PC-9 (cell line): ENCODE measurements around the gene CORIN. TPM values are rescaled to one million over a fixed set of nuclear protein-coding genes. Genes with fewer than 3 reads are reported as not detected.
"Not testable (repeated sequence)": the region's sequence is repeated elsewhere in the genome, so short reads cannot be mapped to it uniquely, and the experiment has no call there.

ENCODE experiments used
- BruUV-seq: library from RNA; stranded (reverse); fragments of 400-500 nt; replicated peaks from 2 replicates; lab custom pipeline; 2021; lab: Mats Ljungman, UMichigan
- CTCF ChIA-PET: fragments of 300-600 bp; sonication (Branson Sonifier 250); formaldehyde crosslinking; loops from one replicate; lab custom pipeline; 2022; ENCODE audit warnings: antibody characterized with exemption; lab: Charles Lee
- POLR2A ChIA-PET: fragments of 300-600 bp; sonication (Branson Sonifier 250); formaldehyde crosslinking; loops from one replicate; lab custom pipeline; 2022; ENCODE audit warnings: antibody characterized with exemption; ENCODE audit not compliant: unreplicated experiment; lab: Charles Lee
- DNase-seq, 2 experiments: peaks; one replicate each; pipeline versions ENCODE4 v3.0.0 to v3.0.0-alpha.2; 2015 to 2022; ENCODE audit warnings: mixed read lengths in 1 of 2
- H2AFZ ChIP-seq: fragments of 200-600 bp; sonication (generic); 2 replicates; pipeline ENCODE4 v1.8.1; 2017; ENCODE audit warnings: antibody characterized with exemption
- H3F3A ChIP-seq: fragments of 200-600 bp; sonication (generic); 2 replicates; pipeline ENCODE4 v1.8.1; 2017; ENCODE audit warnings: antibody characterized with exemption, mild to moderate bottlenecking, low read depth; ENCODE audit not compliant: insufficient read depth
- H3K27ac ChIP-seq: fragments of 200-600 bp; sonication (generic); 2 replicates; pipeline ENCODE4 v1.6.1; 2016; ENCODE audit warnings: mixed run types
- H3K27me3 ChIP-seq: fragments of 200-600 bp; sonication (generic); 2 replicates; pipeline ENCODE4 v1.6.1; 2016; ENCODE audit warnings: low read depth, mixed run types; ENCODE audit not compliant: insufficient read depth
- H3K36me3 ChIP-seq: fragments of 200-600 bp; sonication (generic); 2 replicates; pipeline ENCODE4 v1.6.1; 2016; ENCODE audit warnings: low read depth, mixed run types
- H3K4me1 ChIP-seq: fragments of 200-600 bp; sonication (generic); replicated peaks from 2 replicates; pipeline ENCODE4 v1.6.1; 2016; ENCODE audit warnings: mixed run types; ENCODE audit not compliant: insufficient read depth
- H3K4me2 ChIP-seq: fragments of 200-600 bp; sonication (generic); 2 replicates; pipeline ENCODE4 v1.6.1; 2017; ENCODE audit warnings: mixed run types
- H3K4me3 ChIP-seq: fragments of 200-600 bp; sonication (generic); 2 replicates; pipeline ENCODE4 v1.6.1; 2016; ENCODE audit warnings: mixed run types
- H3K79me2 ChIP-seq: fragments of 200-600 bp; sonication (generic); 2 replicates; pipeline ENCODE4 v1.6.1; 2017; ENCODE audit warnings: low read depth, mixed run types
- H3K9me2 ChIP-seq: fragments of 200-600 bp; sonication (generic); 2 replicates; pipeline ENCODE4 v1.8.1; 2017; ENCODE audit warnings: mild to moderate bottlenecking; ENCODE audit not compliant: insufficient read depth
- H3K9me3 ChIP-seq: fragments of 200-600 bp; sonication (generic); 2 replicates; pipeline ENCODE4 v1.8.1; 2016; ENCODE audit warnings: low read depth; ENCODE audit not compliant: insufficient read depth
- H4K20me1 ChIP-seq: fragments of 200-600 bp; sonication (generic); 2 replicates; pipeline ENCODE4 v1.8.1; 2017; ENCODE audit not compliant: insufficient read depth
- CTCF ChIP-seq: fragments of 200-600 bp; sonication (generic); conservative IDR thresholded peaks from 2 replicates; pipeline ENCODE4 v1.6.1; 2017; ENCODE audit warnings: mixed run types, antibody characterized with exemption, mild to moderate bottlenecking, moderate library complexity
- EZH2 ChIP-seq: fragments of 200-600 bp; sonication (generic); IDR thresholded peaks from 2 replicates; pipeline ENCODE4 v1.8.0; 2017; ENCODE audit warnings: antibody characterized with exemption, low read depth
- intact Hi-C: fragments of 100-400 bp; cut with micrococcal nuclease; formaldehyde crosslinking; loops from one replicate; pipeline ENCODE4 v1.10.0; 2022; ENCODE audit not compliant: unreplicated experiment
- total RNA-seq: library from RNA; stranded (reverse); gene quantifications from 2 replicates; pipeline ENCODE4 v1.2.3, GENCODE V29; 2021

CORIN gene
- total RNA-seq, 1 experiment from 2014 or later = not detected

- Histone ChIP-seq H4K20me1 (no peaks in the 10 kb centered on the region), H2AFZ (no peak overlapping the region), H3K36me3 (no peaks in the 10 kb centered on the region), H3K4me3 (no peak overlapping the region), H3K9me3 (no peaks in the 10 kb centered on the region), H3K9me2 (no peaks in the 10 kb centered on the region), H3K27me3 (no peaks in the 10 kb centered on the region), H3K79me2 (no peaks in the 10 kb centered on the region), H3K27ac (no peak overlapping the region), H3F3A (peaks cover 15% of the 10 kb centered on the region), H3K4me1 (peaks cover 35% of the 10 kb centered on the region), H3K4me2 (no peak overlapping the region)
- DNase-seq = no peak
- ChIA-PET CTCF (no interaction called here), POLR2A (no interaction called here)
- intact Hi-C loops = no loop called here
- no TSS peak for BruUV-seq
- no peak for TF ChIP-seq EZH2
- TF ChIP-seq CTCF = no peak
These were observed 277.2 kb downstream of the CORIN start for GRCh38 chr4:47560682-47561081.

- intact Hi-C loops = loop anchor here (2.0 kb wide), 1 partner anchor 72 kb away; the partner anchor contains the start of gene ATP10D
- no TSS peak for BruUV-seq
These were observed 280.6 kb downstream of the CORIN start for GRCh38 chr4:47557255-47557654.

GRCh38 chr4:47555920-47556319 is 281.9 kb downstream of the CORIN start:
- peaks cover 58% of the 10 kb centered on the region for H3K4me1 ChIP-seq
- H3K4me3 ChIP-seq = peak overlapping the region; percentile 39; the same call in 1 of the 2 replicates
- not testable (repeated sequence) for H3K27me3 ChIP-seq, H4K20me1 ChIP-seq, H3K9me2 ChIP-seq, H3K9me3 ChIP-seq, H3K79me2 ChIP-seq, BruUV-seq
- ChIA-PET CTCF (interaction anchor here (0.6 to 1.6 kb wide), 3 partner anchors 71 to 378 kb away, joined by 3 to 9 read pairs (median 4); partner anchors contain the start of gene ATP10D), POLR2A (interaction anchor here (0.6 kb wide), 3 partner anchors 72 to 120 kb away, joined by 3 to 23 read pairs (median 4); no protein-coding TSS in a partner anchor)
- intact Hi-C loops = loop anchor here (2.0 kb wide), 1 partner anchor 71 kb away; the partner anchor contains the start of gene ATP10D
- peak overlapping the region; percentile 20; the same call in 1 of the 2 replicates for H2AFZ ChIP-seq
- H3F3A ChIP-seq = peaks cover 20% of the 10 kb centered on the region
- H3K27ac ChIP-seq = peak overlapping the region; percentile 74
- peak; percentile 32 to 76 for DNase-seq
- H3K4me2 ChIP-seq = peak overlapping the region; percentile 72
- 0 out of 2 replicates have a peak, but pooled peaks cover 15% of the 10 kb centered on the region for H3K36me3 ChIP-seq

More at GRCh38 chr4:47557255-47557654, 280.6 kb downstream of the CORIN start:
- Histone ChIP-seq H3K4me1 (peaks cover 45% of the 10 kb centered on the region), H3K4me2 (no peak overlapping the region), H4K20me1 (no peaks in the 10 kb centered on the region), H3K36me3 (0 out of 2 replicates have a peak, but pooled peaks cover 12% of the 10 kb centered on the region), H2AFZ (no peak overlapping the region), H3K27ac (no peak overlapping the region; the same call in 1 of the 2 replicates), H3K79me2 (no peaks in the 10 kb centered on the region), H3K4me3 (no peak overlapping the region), H3K27me3 (no peaks in the 10 kb centered on the region), H3K9me2 (no peaks in the 10 kb centered on the region), H3F3A (peaks cover 16% of the 10 kb centered on the region), H3K9me3 (0 out of 2 replicates have a peak, but pooled peaks cover 10% of the 10 kb centered on the region)
- DNase-seq = no peak
- POLR2A ChIA-PET = no interaction called here
- CTCF ChIA-PET = no interaction called here
- no peak for TF ChIP-seq CTCF
- TF ChIP-seq EZH2 = no peak
